Measurements from ENCODE around the gene RLN3.

The RLN3 gene

GRCh38 chr19:14027856-14028450, at the start of gene RLN3:
TSS of gene RLN3 (plus strand) at chr19:14028148. CDS start at chr19:14028205, 57 bp downstream.
- no peak for DNase-seq

- no peak for DNase-seq
These were observed 49.4 kb upstream of the RLN3 start for GRCh38 chr19:13978351-13979243.

GRCh38 chr19:13979244-13979615, 48.7 kb upstream of the RLN3 start:
- no peak for DNase-seq

GRCh38 chr19:13979686-13980085, 48.3 kb upstream of the RLN3 start:
- DNase-seq, result no peak

GRCh38 chr19:13980340-13980739, 47.6 kb upstream of the RLN3 start:
- DNase-seq, result no peak

GRCh38 chr19:13981021-13981420, 46.9 kb upstream of the RLN3 start:
- DNase-seq, result no peak

GRCh38 chr19:13981467-13981866, 46.5 kb upstream of the RLN3 start:
- no peak for DNase-seq

- no peak for DNase-seq
These were observed 45.9 kb upstream of the RLN3 start for GRCh38 chr19:13981988-13982501.

GRCh38 chr19:13982773-13983172, 45.2 kb upstream of the RLN3 start:
- no peak for DNase-seq

GRCh38 chr19:13983213-13983889, 44.6 kb upstream of the RLN3 start:
- DNase-seq, result no peak

GRCh38 chr19:13984186-13984585, 43.8 kb upstream of the RLN3 start:
- no peak for DNase-seq

- no peak for DNase-seq
These were observed 42.8 kb upstream of the RLN3 start for GRCh38 chr19:13984875-13985741.

GRCh38 chr19:13985771-13986347, 42.1 kb upstream of the RLN3 start:
- DNase-seq, result no peak

GRCh38 chr19:13986348-13986904, 41.5 kb upstream of the RLN3 start:
- DNase-seq, result peak; percentile 58

- no peak for DNase-seq
These were observed 40.7 kb upstream of the RLN3 start for GRCh38 chr19:13987101-13987890.

- DNase-seq, result no peak
These were observed 38.5 kb upstream of the RLN3 start for GRCh38 chr19:13989487-13989886.

- no peak for DNase-seq
These were observed 37.9 kb upstream of the RLN3 start for GRCh38 chr19:13990085-13990484.

GRCh38 chr19:13992025-13992424, 35.9 kb upstream of the RLN3 start:
- no peak for DNase-seq

- DNase-seq, result no peak
These were observed 34.2 kb upstream of the RLN3 start for GRCh38 chr19:13993590-13994300.

- DNase-seq, result no peak
These were observed 32.8 kb upstream of the RLN3 start for GRCh38 chr19:13995017-13995728.

Data from SHP77 treated with DMSO at 0.1 percent for 48 hours (cell line).